SU-DHL-6 (cell line): ENCODE data around the gene NCKAP5.

ENCODE experiments used
- H2AFZ ChIP-seq: fragments of 200-600 bp; sonication (generic); 2 replicates; pipeline ENCODE4 v1.6.1; 2014; ENCODE audit warnings: low read depth, mild to moderate bottlenecking, moderate library complexity, mixed read lengths, antibody characterized with exemption, low read length; ENCODE audit not compliant: severe bottlenecking
- H3F3A ChIP-seq: fragments of 200-600 bp; shearing (Covaris generic); 2 replicates; pipeline ENCODE4 v1.6.0; 2016; ENCODE audit warnings: antibody characterized with exemption, mild to moderate bottlenecking; ENCODE audit not compliant: insufficient read depth
- H3K27ac ChIP-seq: fragments of 200-600 bp; sonication (generic); 2 replicates; pipeline ENCODE4 v1.5.1; 2016; ENCODE audit warnings: low read depth, mild to moderate bottlenecking, low read length, moderate library complexity, mixed read lengths
- H3K27me3 ChIP-seq: fragments of 200-600 bp; sonication (generic), shearing (Covaris generic); 2 replicates; pipeline ENCODE4 v1.6.0; 2014; ENCODE audit warnings: mild to moderate bottlenecking, low read length
- H3K36me3 ChIP-seq: fragments of 200-600 bp; sonication (generic); 2 replicates; pipeline ENCODE4 v1.6.1; 2014; ENCODE audit warnings: mild to moderate bottlenecking, low read length, mixed read lengths
- H3K4me2 ChIP-seq: fragments of 300-600, 200-600 bp; shearing (Covaris generic), sonication (generic); 2 replicates; pipeline ENCODE4 v1.6.0; 2014; ENCODE audit warnings: low read length, low read depth, mild to moderate bottlenecking; ENCODE audit not compliant: poor library complexity, severe bottlenecking
- H3K4me3 ChIP-seq: fragments of 200-600 bp; sonication (generic); 2 replicates; pipeline ENCODE4 v1.5.1; 2014; ENCODE audit warnings: antibody characterized with exemption, low read length, mild to moderate bottlenecking, mixed read lengths; ENCODE audit not compliant: insufficient read depth, poor library complexity, severe bottlenecking
- H3K79me2 ChIP-seq: fragments of 200-600 bp; sonication (generic); 2 replicates; pipeline ENCODE4 v1.6.1; 2014; ENCODE audit warnings: mild to moderate bottlenecking, low read length, moderate library complexity; ENCODE audit not compliant: insufficient read depth
- H3K9ac ChIP-seq: fragments of 200-600 bp; sonication (generic); 2 replicates; pipeline ENCODE4 v1.7.0; 2014; ENCODE audit warnings: mild to moderate bottlenecking, low read length
- H3K9me2 ChIP-seq: fragments of 200-600 bp; sonication (generic); replicated peaks from 2 replicates; pipeline ENCODE4 v1.6.1; 2014; ENCODE audit warnings: low read length; ENCODE audit not compliant: insufficient read depth
- H3K9me3 ChIP-seq: fragments of 200-600 bp; sonication (generic); 2 replicates; pipeline ENCODE4 v1.6.1; 2014; ENCODE audit warnings: low read length, mixed read lengths; ENCODE audit not compliant: insufficient read depth
- H4K20me1 ChIP-seq: fragments of 200-600 bp; sonication (generic); 2 replicates; pipeline ENCODE4 v1.6.1; 2014; ENCODE audit warnings: low read depth, mild to moderate bottlenecking, antibody characterized with exemption, low read length, moderate library complexity, mixed read lengths
- EZH2phosphoT487 ChIP-seq: fragments of 200-600 bp; sonication (generic), shearing (Covaris generic); conservative IDR thresholded peaks from 2 replicates; pipeline ENCODE4 v1.6.1; 2018; ENCODE audit warnings: mild to moderate bottlenecking, antibody characterized with exemption, low read length, moderate library complexity, mixed read lengths
- TF ChIP-seq, protein P1 (sequence below): fragments of 200-600 bp; sonication (generic); IDR thresholded peaks from one replicate; pipeline ENCODE4 v1.5.1; 2017; ENCODE audit warnings: antibody characterized with exemption, mild to moderate bottlenecking, low read length, moderate library complexity; ENCODE audit not compliant: insufficient read depth, poor library complexity, severe bottlenecking

NCKAP5 gene

DNA sequence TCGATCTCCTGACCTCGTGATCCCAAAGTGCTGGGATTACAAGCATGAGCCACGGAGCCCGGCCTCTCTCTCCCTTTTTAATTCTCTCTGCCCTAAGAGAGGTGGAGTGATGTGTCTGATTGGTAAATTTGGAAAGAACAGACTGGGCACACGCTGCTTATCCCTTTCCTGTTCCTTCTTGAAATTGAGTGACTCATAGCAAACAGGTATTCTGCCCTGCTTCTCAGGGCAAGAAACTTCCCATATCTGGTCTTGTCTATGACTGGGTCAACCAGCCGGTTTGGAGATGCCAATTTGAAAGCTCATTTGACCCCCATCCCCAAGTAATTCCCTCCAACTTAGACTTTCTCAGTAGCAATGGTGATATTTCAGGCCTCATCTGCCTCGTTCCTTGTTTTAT, 913.3 kb downstream of the NCKAP5 start:
- TF ChIP-seq, protein P1, sequence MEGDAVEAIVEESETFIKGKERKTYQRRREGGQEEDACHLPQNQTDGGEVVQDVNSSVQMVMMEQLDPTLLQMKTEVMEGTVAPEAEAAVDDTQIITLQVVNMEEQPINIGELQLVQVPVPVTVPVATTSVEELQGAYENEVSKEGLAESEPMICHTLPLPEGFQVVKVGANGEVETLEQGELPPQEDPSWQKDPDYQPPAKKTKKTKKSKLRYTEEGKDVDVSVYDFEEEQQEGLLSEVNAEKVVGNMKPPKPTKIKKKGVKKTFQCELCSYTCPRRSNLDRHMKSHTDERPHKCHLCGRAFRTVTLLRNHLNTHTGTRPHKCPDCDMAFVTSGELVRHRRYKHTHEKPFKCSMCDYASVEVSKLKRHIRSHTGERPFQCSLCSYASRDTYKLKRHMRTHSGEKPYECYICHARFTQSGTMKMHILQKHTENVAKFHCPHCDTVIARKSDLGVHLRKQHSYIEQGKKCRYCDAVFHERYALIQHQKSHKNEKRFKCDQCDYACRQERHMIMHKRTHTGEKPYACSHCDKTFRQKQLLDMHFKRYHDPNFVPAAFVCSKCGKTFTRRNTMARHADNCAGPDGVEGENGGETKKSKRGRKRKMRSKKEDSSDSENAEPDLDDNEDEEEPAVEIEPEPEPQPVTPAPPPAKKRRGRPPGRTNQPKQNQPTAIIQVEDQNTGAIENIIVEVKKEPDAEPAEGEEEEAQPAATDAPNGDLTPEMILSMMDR, result no peak
- no peak for TF ChIP-seq EZH2phosphoT487
- Histone ChIP-seq H3F3A (no peaks in the 10 kb centered on the region), H3K27ac (no peak overlapping the region), H4K20me1 (no peaks in the 10 kb centered on the region), H3K79me2 (no peaks in the 10 kb centered on the region), H3K9me2 (no peaks in the 10 kb centered on the region), H3K27me3 (no peaks in the 10 kb centered on the region), H3K36me3 (no peaks in the 10 kb centered on the region), H3K4me2 (no peak overlapping the region), H3K9ac (no peak overlapping the region), H2AFZ (no peak overlapping the region), H3K4me3 (no peak overlapping the region), H3K9me3 (no peaks in the 10 kb centered on the region)

DNA sequence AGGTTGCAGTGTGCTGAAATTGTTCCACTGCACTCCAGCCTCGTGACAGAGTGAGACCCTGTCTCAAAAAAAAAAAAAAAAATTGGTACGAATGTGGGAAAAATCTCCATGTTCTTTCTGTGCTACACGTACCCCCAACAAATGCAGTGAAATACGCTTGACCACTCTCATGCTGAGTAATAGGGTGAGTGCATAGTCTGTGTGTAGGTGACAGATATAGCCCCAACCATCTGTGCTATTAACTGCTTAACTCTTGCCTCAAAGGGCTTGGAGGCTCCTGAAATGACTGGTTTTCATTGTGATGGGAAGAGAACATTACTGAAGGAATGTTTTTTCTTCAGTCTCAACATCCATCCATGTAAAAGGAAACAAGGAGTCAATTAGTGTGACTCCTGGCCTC, 913.9 kb downstream of the NCKAP5 start:
- Histone ChIP-seq H3K27ac (no peak overlapping the region), H3K4me2 (no peak overlapping the region)
- no peak for TF ChIP-seq EZH2phosphoT487
- TF ChIP-seq, protein P1, result no peak

DNA sequence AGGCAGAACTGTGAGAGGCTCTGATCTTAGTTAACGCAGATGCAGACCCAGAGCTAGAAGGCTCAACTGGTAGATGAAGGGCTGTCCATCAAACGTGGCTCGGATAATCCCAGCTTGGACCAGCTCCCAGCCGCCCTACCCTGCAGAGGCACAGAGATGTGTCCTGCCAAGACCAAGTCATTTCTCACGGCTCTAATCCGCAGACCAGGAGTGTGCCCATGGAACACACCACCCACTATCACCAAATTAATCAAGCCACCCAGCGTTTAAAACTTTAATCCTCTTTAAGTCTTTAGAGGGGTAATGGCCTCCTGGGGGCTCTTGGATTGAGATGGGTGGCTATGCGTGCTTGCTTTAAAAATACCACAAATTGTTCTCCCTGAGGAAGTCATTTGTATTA, 915.8 kb downstream of the NCKAP5 start:
- Histone ChIP-seq H4K20me1 (no peaks in the 10 kb centered on the region), H3K4me2 (no peak overlapping the region), H3K36me3 (no peaks in the 10 kb centered on the region), H2AFZ (no peak overlapping the region), H3K27ac (no peak overlapping the region), H3K9ac (no peak overlapping the region), H3K9me2 (no peaks in the 10 kb centered on the region), H3K9me3 (no peaks in the 10 kb centered on the region), H3F3A (no peaks in the 10 kb centered on the region), H3K79me2 (no peaks in the 10 kb centered on the region), H3K4me3 (no peak overlapping the region), H3K27me3 (no peaks in the 10 kb centered on the region)
- TF ChIP-seq, protein P1, result no peak
- no peak for TF ChIP-seq EZH2phosphoT487

More for the DNA sequence above, 913.9 kb downstream of the NCKAP5 start:
- no peaks in the 10 kb centered on the region for H3K36me3 ChIP-seq
- H3F3A ChIP-seq, result no peaks in the 10 kb centered on the region
- no peaks in the 10 kb centered on the region for H3K79me2 ChIP-seq
- no peak overlapping the region for H3K9ac ChIP-seq
- no peaks in the 10 kb centered on the region for H3K9me2 ChIP-seq
- H2AFZ ChIP-seq, result no peak overlapping the region
- no peaks in the 10 kb centered on the region for H3K27me3 ChIP-seq
- no peaks in the 10 kb centered on the region for H4K20me1 ChIP-seq
- no peaks in the 10 kb centered on the region for H3K9me3 ChIP-seq
- no peak overlapping the region for H3K4me3 ChIP-seq
